22Rv1 (cell line): Measurements from ENCODE around the gene ETV4.

Source experiments
- H3K27ac ChIP-seq: fragments of 450-650 bp; 2 replicates; pipeline ENCODE4 v1.5.1; 2017
- CTCF ChIP-seq: fragments of 450-650 bp; IDR thresholded peaks from 2 replicates; pipeline ENCODE4 v1.5.1; 2017; ENCODE audit warnings: mild to moderate bottlenecking
- ZFX ChIP-seq: fragments of 450-650 bp; IDR thresholded peaks from 2 replicates; pipeline ENCODE4 v1.6.1; 2017; ENCODE audit warnings: antibody characterized with exemption, borderline replicate concordance

ETV4 gene

GRCh38 chr17:43546319-43547188 lies at the start of gene ETV4:
Gene ETV4, minus strand, starts transcription at chr17:43546340. Its CDS starts 723 bp downstream, at chr17:43545617.
- peak within 1 kb of the TSS; percentile 75 for H3K27ac ChIP-seq
- TF ChIP-seq CTCF (no peak), ZFX (no peak)

GRCh38 chr17:43595466-43595865 lies 49.3 kb upstream of the ETV4 start:
- TF ChIP-seq CTCF (no peak), ZFX (no peak)
- H3K27ac ChIP-seq = no peak overlapping the region

GRCh38 chr17:43591779-43592562 lies 45.8 kb upstream of the ETV4 start:
- no peak for TF ChIP-seq ZFX
- no peak for TF ChIP-seq CTCF
- no peak overlapping the region for H3K27ac ChIP-seq

GRCh38 chr17:43591001-43591400 lies 44.9 kb upstream of the ETV4 start:
- no peak overlapping the region for H3K27ac ChIP-seq
- TF ChIP-seq CTCF (no peak), ZFX (no peak)

GRCh38 chr17:43588664-43589435 lies 42.7 kb upstream of the ETV4 start:
- H3K27ac ChIP-seq = no peak overlapping the region
- TF ChIP-seq CTCF (no peak), ZFX (no peak)

- TF ChIP-seq CTCF (no peak), ZFX (no peak)
These were observed 42.0 kb upstream of the ETV4 start for GRCh38 chr17:43588121-43588520.

More at GRCh38 chr17:43588121-43588520, 42.0 kb upstream of the ETV4 start:
- H3K27ac ChIP-seq = no peak overlapping the region
